ENCODE results near the gene WDR73. TPM values are rescaled to one million over a fixed set of nuclear protein-coding genes. Genes with fewer than 3 reads are reported as not detected.

The WDR73 gene
- total RNA-seq, 1 experiment from 2014 or later: 29.5 TPM

DNA sequence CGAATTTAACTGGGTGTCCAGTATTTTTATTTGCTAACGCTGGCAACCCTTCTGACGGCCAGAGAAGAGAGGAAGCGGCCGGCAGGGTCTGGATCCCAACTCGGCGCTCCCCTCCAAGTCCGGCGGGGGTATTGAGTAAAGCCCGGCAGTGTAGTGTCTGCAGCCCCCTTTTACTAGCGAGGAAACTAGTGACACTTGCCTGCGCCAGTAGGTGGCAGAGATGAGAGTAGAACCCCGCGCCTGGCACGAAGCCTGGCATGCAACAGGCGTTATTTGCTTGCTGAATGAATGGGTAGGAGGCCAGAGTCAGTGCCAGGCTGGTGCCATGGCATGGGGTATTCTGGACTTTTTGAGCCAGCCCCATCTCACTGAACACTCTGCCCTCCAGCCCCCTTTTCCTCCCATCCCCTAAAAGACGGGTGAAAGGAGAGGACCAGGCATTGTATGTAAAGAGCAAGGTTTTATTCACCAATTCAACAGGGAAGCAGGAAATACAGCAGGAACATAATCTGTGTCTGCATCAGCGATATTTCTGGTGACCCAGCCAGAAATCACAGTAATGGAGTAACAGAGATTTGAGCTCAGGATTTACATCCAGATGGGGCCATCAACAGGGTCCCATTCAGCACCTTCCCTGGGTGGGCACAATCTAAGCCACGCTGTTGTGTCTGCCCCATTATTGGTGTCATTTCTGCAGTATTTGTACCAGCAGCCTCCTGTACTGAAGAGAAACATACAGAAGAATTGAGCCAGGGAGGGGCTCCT, 788 bp upstream of the WDR73 start:
- POLR2A ChIA-PET (ENCODE audit: unreplicated experiment): interaction anchor here (0.6 kb wide), 1 partner anchor 38 kb away, joined by 6 read pairs; no protein-coding TSS in a partner anchor
- intact Hi-C loops (cut with micrococcal nuclease; ENCODE audit: unreplicated experiment): loop anchor here (1.0 to 10.0 kb wide), 5 partner anchors 54 to 273 kb away; partner anchors contain the start of genes ZNF592 and ZSCAN2
- DNase-seq: peak; percentile 67 to 68
- H3K27ac ChIP-seq: peak overlapping the region; percentile 58
- H2AFZ ChIP-seq: peak overlapping the region; percentile 90
- no peaks in the 10 kb centered on the region for H3K9me3 ChIP-seq (ENCODE audit: insufficient read depth, low read depth)
- peak overlapping the region; percentile 84 for H3K4me2 ChIP-seq
- H3K4me3 ChIP-seq: peak overlapping the region; percentile 86
- H3K27me3 ChIP-seq (ENCODE audit: insufficient read depth, low read depth): no peaks in the 10 kb centered on the region
- peaks cover 46% of the 10 kb centered on the region; the same call in 1 of the 2 replicates for H3F3A ChIP-seq (ENCODE audit: insufficient read depth, low read depth)
- peaks cover 17% of the 10 kb centered on the region; the same call in 1 of the 2 replicates for H3K36me3 ChIP-seq (ENCODE audit: low read depth)
- TF ChIP-seq CTCF (conservative IDR thresholded peaks at IDR 0.05) (peak; percentile 77), EZH2 (IDR thresholded peaks at IDR 0.05; ENCODE audit: low read depth) (no peak)
- peaks cover 31% of the 10 kb centered on the region for H3K79me2 ChIP-seq (ENCODE audit: low read depth)
- H3K9me2 ChIP-seq (ENCODE audit: insufficient read depth): no peaks in the 10 kb centered on the region
- CTCF ChIA-PET: interaction anchor here (0.5 to 0.7 kb wide), 2 partner anchors 22 to 514 kb away, joined by 3 read pairs; no protein-coding TSS in a partner anchor
- BruUV-seq (replicated peaks): TSS peak; percentile 72
- H4K20me1 ChIP-seq (ENCODE audit: insufficient read depth): 0 out of 2 replicates have a peak, but pooled peaks cover 6% of the 10 kb centered on the region
- H3K4me1 ChIP-seq (replicated peaks; ENCODE audit: insufficient read depth): peaks cover 34% of the 10 kb centered on the region

DNA sequence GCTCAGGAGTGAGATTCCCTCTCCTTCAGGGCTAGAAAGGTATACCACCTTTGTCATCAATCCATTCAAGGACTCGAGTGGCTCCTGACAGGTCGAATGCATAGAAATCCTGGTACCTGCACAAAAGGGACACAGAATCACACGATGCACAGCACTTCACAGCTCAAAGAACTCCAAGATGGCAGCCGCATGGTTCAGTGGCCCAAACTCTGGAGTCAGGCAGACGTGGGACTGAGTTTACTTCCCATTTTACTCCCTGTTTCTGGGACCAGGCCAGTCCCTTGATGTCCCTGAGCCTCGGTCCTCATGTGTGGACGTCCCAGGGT, 536 bp downstream of the WDR73 start:
- peaks cover 31% of the 10 kb centered on the region for H3K79me2 ChIP-seq (ENCODE audit: low read depth)
- peaks cover 33% of the 10 kb centered on the region; the same call in 1 of the 2 replicates for H3F3A ChIP-seq (ENCODE audit: insufficient read depth, low read depth)
- ChIA-PET POLR2A (ENCODE audit: unreplicated experiment) (no interaction called here), CTCF (no interaction called here)
- 0 out of 2 replicates have a peak, but pooled peaks cover 6% of the 10 kb centered on the region for H4K20me1 ChIP-seq (ENCODE audit: insufficient read depth)
- peak overlapping the region; percentile 84 for H3K4me2 ChIP-seq
- no peak for TF ChIP-seq CTCF (conservative IDR thresholded peaks at IDR 0.05)
- TF ChIP-seq EZH2 (IDR thresholded peaks at IDR 0.05; ENCODE audit: low read depth): no peak
- H3K27ac ChIP-seq: peak overlapping the region; percentile 58
- peak overlapping the region; percentile 86 for H3K4me3 ChIP-seq
- H3K4me1 ChIP-seq (replicated peaks; ENCODE audit: insufficient read depth): peaks cover 25% of the 10 kb centered on the region
- no peaks in the 10 kb centered on the region for H3K9me2 ChIP-seq (ENCODE audit: insufficient read depth)
- no peaks in the 10 kb centered on the region for H3K27me3 ChIP-seq (ENCODE audit: insufficient read depth, low read depth)
- no peak for DNase-seq
- peak overlapping the region; percentile 90 for H2AFZ ChIP-seq
- BruUV-seq (replicated peaks): no TSS peak
- H3K36me3 ChIP-seq (ENCODE audit: low read depth): peaks cover 29% of the 10 kb centered on the region
- no peaks in the 10 kb centered on the region for H3K9me3 ChIP-seq (ENCODE audit: insufficient read depth, low read depth)
- intact Hi-C loops (cut with micrococcal nuclease; ENCODE audit: unreplicated experiment): loop anchor here (10.0 kb wide), 1 partner anchor 131 kb away; no protein-coding TSS in a partner anchor

DNA sequence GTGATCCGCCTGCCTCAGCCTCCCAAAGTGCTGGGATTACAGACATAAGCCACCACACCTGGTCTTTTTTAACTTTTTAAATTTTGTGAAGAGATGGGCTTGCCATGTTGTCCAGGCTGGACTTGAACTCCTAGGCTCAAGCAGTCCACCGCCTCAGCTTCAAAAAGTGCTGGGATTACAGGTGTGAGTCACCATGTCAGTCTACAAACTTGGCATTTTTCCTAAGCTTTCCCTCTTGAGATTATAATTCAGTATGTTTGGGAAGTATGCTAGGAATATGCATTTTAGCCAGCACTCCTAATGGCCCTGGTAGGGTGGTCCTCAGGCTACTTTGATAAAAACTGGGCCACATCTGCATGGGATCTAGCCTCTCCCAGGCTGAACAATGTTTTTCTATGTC, 4.4 kb downstream of the WDR73 start:
- Histone ChIP-seq H3K4me2 (no peak overlapping the region), H3K79me2 (ENCODE audit: low read depth) (peaks cover 28% of the 10 kb centered on the region), H4K20me1 (ENCODE audit: insufficient read depth) (0 out of 2 replicates have a peak, but pooled peaks cover 6% of the 10 kb centered on the region), H3K27me3 (ENCODE audit: insufficient read depth, low read depth) (no peaks in the 10 kb centered on the region), H3K4me1 (replicated peaks; ENCODE audit: insufficient read depth) (peaks cover 13% of the 10 kb centered on the region), H3K9me3 (ENCODE audit: insufficient read depth, low read depth) (no peaks in the 10 kb centered on the region), H3K4me3 (no peak overlapping the region), H3F3A (ENCODE audit: insufficient read depth, low read depth) (peaks cover 16% of the 10 kb centered on the region; the same call in 1 of the 2 replicates), H3K9me2 (ENCODE audit: insufficient read depth) (no peaks in the 10 kb centered on the region), H2AFZ (no peak overlapping the region), H3K27ac (no peak overlapping the region), H3K36me3 (ENCODE audit: low read depth) (peaks cover 33% of the 10 kb centered on the region)
- no TSS peak for BruUV-seq (replicated peaks)
- ChIA-PET CTCF (no interaction called here), POLR2A (ENCODE audit: unreplicated experiment) (no interaction called here)
- no peak for TF ChIP-seq EZH2 (IDR thresholded peaks at IDR 0.05; ENCODE audit: low read depth)
- no peak for TF ChIP-seq CTCF (conservative IDR thresholded peaks at IDR 0.05)
- no peak for DNase-seq
- intact Hi-C loops (cut with micrococcal nuclease; ENCODE audit: unreplicated experiment): loop anchor here (10.0 kb wide), 1 partner anchor 135 kb away; no protein-coding TSS in a partner anchor
